Heart right ventricle (tissue), 16 donors: Measurements from ENCODE around the gene WFS1. TPM values are rescaled to one million over a fixed set of nuclear protein-coding genes. Genes with fewer than 3 reads are reported as not detected.
A peak's percentile ranks its signal among the peaks of the same experiment; 100 is the strongest.

Experiments
- ATAC-seq, 8 donors: fragments of 200-7000 bp; cut with Tn5 transposase; one replicate each; pipeline ENCODE4 v1.9.1; 2020; ENCODE audit warnings: mild to moderate bottlenecking in 8 of 8, moderate library complexity in 8 of 8, moderate number of reproducible peaks in 1 of 8
- DNase-seq, 2 donors: peaks; one replicate each; pipeline ENCODE4 v3.0.0-alpha.2; 2020
- H3K27ac ChIP-seq, 10 donors: fragments of 200-600 bp; sonication (generic) in 2 of 10; one replicate each; pipeline versions ENCODE4 v1.5.0 to v1.8.0; 2020 to 2022; ENCODE audit warnings: mild to moderate bottlenecking in 3 of 10
- H3K27me3 ChIP-seq, 7 donors: fragments of 200-600 bp; one replicate each; pipeline ENCODE4 v1.8.0; 2021 to 2022; ENCODE audit warnings: mild to moderate bottlenecking in 2 of 7
- H3K36me3 ChIP-seq, 9 donors: fragments of 200-600 bp; sonication (generic) in 1 of 9; one replicate each; pipeline versions ENCODE4 v1.5.0 to v1.8.0; 2020 to 2022; ENCODE audit warnings: mild to moderate bottlenecking in 2 of 9
- H3K4me1 ChIP-seq, 9 donors: fragments of 200-600 bp; sonication (generic) in 1 of 9; one replicate each; pipeline versions ENCODE4 v1.5.0 to v1.8.0; 2020 to 2022; ENCODE audit warnings: mild to moderate bottlenecking in 4 of 9
- H3K4me3 ChIP-seq, 10 donors: fragments of 200-600 bp; sonication (generic) in 2 of 10; one replicate each; pipeline versions ENCODE4 v1.5.0 to v1.8.0; 2020 to 2022; ENCODE audit warnings: mild to moderate bottlenecking in 7 of 10, moderate library complexity in 2 of 10
- H3K9me3 ChIP-seq, 11 donors: fragments of 200-600 bp in 10 of 11; sonication (generic) in 2 of 11; one replicate each; pipeline versions ENCODE4 v1.5.0 to v1.8.0; 2013 to 2022; ENCODE audit warnings: mild to moderate bottlenecking in 2 of 11, control low read depth in 1 of 11, moderate library complexity in 1 of 11
- WGBS, 2 donors: extraction: QIAGEN DNeasy Blood & Tissue Kit; methylation state at CpG; one replicate each; pipeline ENCODE4 v1.1.7; 2013; ENCODE audit warnings: inconsistent platforms in 1 of 2; 5-methylcytosine and 5-hydroxymethylcytosine counted together
- intact Hi-C, 10 donors: fragments of 100-400 bp; cut with DNase I; formaldehyde crosslinking; loops; one replicate each; pipeline versions ENCODE4 v1.11.1 to v1.14.2; 2022
- polyA plus RNA-seq, 2 donors: library from polyadenylated mRNA; stranded (reverse); fragments of 200-250 nt; gene quantifications; one replicate each; pipeline ENCODE4 v1.2.3, GENCODE V29; 2013
- total RNA-seq, 10 donors: library from RNA; stranded (reverse); fragmentation: NEBNext Ultra II Directional in 3 of 10; extraction: Animal tissue kit (Norgen Biotek cat#: 25700) in 3 of 10; gene quantifications; one replicate each; pipeline versions ENCODE4 v1.2.1 to v1.2.4, GENCODE V29; 2021 to 2023
- TF ChIP-seq, protein P1 (sequence below), 9 donors: fragments of 200-600 bp; sonication (generic) in 2 of 9; IDR thresholded peaks; one replicate each; pipeline versions ENCODE4 v1.5.0 to v1.8.0; 2021 to 2022; ENCODE audit warnings: antibody characterized with exemption in 9 of 9, mild to moderate bottlenecking in 5 of 9, moderate library complexity in 1 of 9
- donor health status: Arrhythmogenic right ventricular cardiomyopathy.
- donor health status: ischemic (EF 13 %, LVEDD 7.1; RV severe dilation, severe dysfunction).
- donor health status: healthy with polysubstance abuse.
- donor health status: DM: no; HTN: yes; CAD: no.
- donor health status: DM: no; HTN: no; CAD: no.
- donor health status: ischemic (EF 25% LVEDD 6.9; RV normal size, moderate dysfunction).
- donor health status: ischemic (EF 25% LVEDD 5.7; RV mildly dilated, moderate dysfunction).
- donor health status: healthy.
- donor health status: DM: yes; HTN: yes; CAD: no.
- donor health status: Ischemic cardiomyopathy.
- donor health status: ischemic (EF 35%, LVEDD 5.7; RV mildly dilated, moderate dysfunction).
- donor health status: nonischemic (EF 11% LVEDD 7.7; RV severe dilation, severe dysfunction).
- donor health status: DM: yes; HTN: yes; CAD: no.
- donor health status: PGD.
- donor health status: ischemic (EF 29% LVEDD 5.4; RV normal size, mild dysfunction).
- donor health status: nonischemic (EF 23%, LVEDD 6.1; RV moderate dilation, normal function).

WFS1 gene
- total and polyA plus RNA-seq, 12 donors, result 35.0 to 119 (median 69.4) TPM

DNA sequence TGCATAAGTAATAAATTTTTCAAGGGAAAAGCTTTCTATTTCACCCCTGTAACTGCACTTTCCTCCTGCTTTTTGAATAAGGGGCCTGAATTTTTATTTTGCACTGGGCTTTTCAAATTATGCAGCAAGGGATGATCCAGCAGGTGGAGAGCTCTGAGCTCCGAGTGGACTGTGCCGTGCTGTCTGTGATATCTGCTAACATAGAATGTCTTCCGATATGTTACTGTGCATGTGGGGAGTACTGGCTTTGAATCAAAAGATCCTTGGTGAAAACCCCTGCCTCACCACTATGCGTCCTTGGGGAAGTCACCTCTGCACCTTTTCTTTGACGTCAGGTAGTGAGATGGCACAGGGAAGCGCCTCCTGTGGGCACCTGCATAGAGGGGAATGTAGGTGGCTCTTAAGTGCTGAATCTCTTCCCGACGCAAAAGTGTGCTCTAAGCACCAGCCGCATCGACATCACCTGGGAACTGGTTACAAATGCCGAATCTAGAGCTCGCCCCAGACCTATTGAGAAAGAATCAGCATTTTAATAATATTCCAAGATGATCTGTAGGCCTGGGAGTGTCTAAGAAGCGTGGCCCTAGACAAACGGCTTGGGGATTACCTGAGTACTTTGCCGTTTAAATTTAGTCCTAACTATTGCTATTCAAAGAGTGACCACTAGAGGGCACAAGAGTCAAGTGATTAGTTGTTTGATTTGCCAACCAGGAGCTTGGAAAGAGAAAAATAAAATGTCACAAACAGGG is 19.2 kb upstream of the WFS1 start:
- ATAC-seq, result peak in 6 of 8 donors; percentile 28 to 65 (median 43)
- TF ChIP-seq, protein P1, sequence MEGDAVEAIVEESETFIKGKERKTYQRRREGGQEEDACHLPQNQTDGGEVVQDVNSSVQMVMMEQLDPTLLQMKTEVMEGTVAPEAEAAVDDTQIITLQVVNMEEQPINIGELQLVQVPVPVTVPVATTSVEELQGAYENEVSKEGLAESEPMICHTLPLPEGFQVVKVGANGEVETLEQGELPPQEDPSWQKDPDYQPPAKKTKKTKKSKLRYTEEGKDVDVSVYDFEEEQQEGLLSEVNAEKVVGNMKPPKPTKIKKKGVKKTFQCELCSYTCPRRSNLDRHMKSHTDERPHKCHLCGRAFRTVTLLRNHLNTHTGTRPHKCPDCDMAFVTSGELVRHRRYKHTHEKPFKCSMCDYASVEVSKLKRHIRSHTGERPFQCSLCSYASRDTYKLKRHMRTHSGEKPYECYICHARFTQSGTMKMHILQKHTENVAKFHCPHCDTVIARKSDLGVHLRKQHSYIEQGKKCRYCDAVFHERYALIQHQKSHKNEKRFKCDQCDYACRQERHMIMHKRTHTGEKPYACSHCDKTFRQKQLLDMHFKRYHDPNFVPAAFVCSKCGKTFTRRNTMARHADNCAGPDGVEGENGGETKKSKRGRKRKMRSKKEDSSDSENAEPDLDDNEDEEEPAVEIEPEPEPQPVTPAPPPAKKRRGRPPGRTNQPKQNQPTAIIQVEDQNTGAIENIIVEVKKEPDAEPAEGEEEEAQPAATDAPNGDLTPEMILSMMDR (IDR thresholded peaks at IDR 0.05), result peak; percentile 73 to 87 (median 83)
- intact Hi-C loops, result loop anchor here in 9 of 10 donors (1.0 to 10.0 kb wide), 7 partner anchors 76 to 297 kb away; no protein-coding TSS in a partner anchor
- Histone ChIP-seq H3K4me1 (peaks cover 0 to 7% (median 2%) of the 10 kb centered on the region in 9 donors), H3K4me3 (no peak overlapping the region), H3K9me3 (peaks cover 0 to under 1% (median 0%) of the 10 kb centered on the region in 11 donors), H3K27me3 (peaks cover 0 to 49% (median 41%) of the 10 kb centered on the region in 7 donors), H3K27ac (no peak overlapping the region), H3K36me3 (no peaks in the 10 kb centered on the region)
- WGBS, 2 donors, result 16 to 17% methylated on average over 15 of the region's 15 CpGs
- peak in 1 of 2 donors; percentile 38 for DNase-seq

DNA sequence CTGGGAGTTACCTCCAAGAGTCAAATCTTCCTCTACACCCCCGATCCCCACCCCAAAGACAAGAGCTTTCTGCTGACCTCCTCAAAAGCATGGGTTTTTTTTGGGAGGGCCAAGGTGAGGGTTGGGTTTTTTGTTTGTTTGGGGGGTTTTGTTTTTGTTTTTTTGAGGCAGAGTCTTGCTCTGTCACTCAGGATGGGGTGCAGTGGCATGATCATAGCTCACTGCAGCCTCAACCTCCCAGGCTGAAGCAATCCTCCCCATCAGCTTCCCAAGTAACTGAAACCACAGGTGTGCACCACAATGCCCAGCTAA is 18.7 kb upstream of the WFS1 start:
- TF ChIP-seq, protein P1 (IDR thresholded peaks at IDR 0.05), result no peak
- intact Hi-C loops, result loop anchor here in 9 of 10 donors (1.0 to 10.0 kb wide), 7 partner anchors 76 to 296 kb away; no protein-coding TSS in a partner anchor
- Histone ChIP-seq H3K4me1 (peaks cover 0 to 3% (median 0%) of the 10 kb centered on the region in 9 donors), H3K4me3 (no peak overlapping the region), H3K27ac (no peak overlapping the region), H3K9me3 (no peaks in the 10 kb centered on the region), H3K36me3 (no peaks in the 10 kb centered on the region), H3K27me3 (peaks cover 0 to 44% (median 35%) of the 10 kb centered on the region in 7 donors)
- ATAC-seq (no peak), DNase-seq (no peak)
- WGBS, 2 donors, result 0% methylated on average over 1 of the region's 1 CpG

DNA sequence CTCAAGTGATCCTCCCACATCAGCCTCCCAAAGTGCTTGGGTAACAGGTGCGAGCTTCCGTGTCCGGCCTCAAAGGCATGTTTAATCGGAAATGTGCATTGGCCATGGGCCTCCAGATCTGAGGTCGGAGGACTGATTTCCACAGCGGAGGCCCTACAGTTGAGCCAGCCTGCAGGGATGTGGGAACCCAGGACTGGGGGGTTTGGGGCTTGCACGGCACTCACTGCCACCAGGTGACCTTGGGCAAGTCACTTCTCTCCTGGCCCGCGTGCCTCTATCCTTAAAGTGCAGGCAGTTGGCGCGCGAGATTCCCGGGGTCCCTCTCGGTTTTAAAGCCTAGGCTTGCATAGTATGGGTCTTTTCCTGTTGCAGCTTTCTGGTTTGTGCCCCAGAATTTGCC is 18.3 kb upstream of the WFS1 start:
- Histone ChIP-seq H3K4me3 (no peak overlapping the region), H3K9me3 (no peaks in the 10 kb centered on the region), H3K27ac (no peak overlapping the region), H3K36me3 (no peaks in the 10 kb centered on the region), H3K4me1 (peaks cover 0 to 3% (median 0%) of the 10 kb centered on the region in 9 donors), H3K27me3 (peaks cover 0 to 40% (median 31%) of the 10 kb centered on the region in 7 donors)
- intact Hi-C loops, result loop anchor here in 7 of 10 donors (2.0 to 10.0 kb wide), 6 partner anchors 75 to 296 kb away; no protein-coding TSS in a partner anchor
- 93 to 95% methylated on average over 14 of the region's 14 CpGs for WGBS, 2 donors
- TF ChIP-seq, protein P1 (IDR thresholded peaks at IDR 0.05), result no peak
- DNase-seq (no peak), ATAC-seq (no peak)

DNA sequence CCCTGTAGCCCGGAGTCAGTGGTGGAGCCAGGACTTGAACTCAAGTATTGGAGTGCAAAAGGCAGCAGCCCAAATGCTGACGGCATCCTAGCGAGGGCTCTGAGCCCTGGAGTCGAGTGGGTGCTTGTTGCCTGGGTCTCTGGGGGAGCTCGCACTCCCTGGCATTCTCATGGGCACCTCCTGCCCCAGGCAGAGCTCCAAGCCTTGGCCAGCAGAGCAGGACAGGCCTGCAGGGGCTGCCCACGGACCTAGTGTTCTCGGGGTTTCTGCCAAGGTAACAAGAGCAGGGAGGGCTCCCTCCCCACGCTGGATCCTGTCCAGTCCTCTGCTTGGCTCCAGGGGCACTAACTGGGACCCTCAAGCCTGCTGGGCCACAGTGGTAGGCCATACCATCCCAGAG is 17.6 kb upstream of the WFS1 start:
- intact Hi-C loops, result loop anchor here in 5 of 10 donors (5.0 to 10.0 kb wide), 4 partner anchors 75 to 295 kb away; no protein-coding TSS in a partner anchor

More for the DNA sequence above, 17.6 kb upstream of the WFS1 start:
- H3K4me1 ChIP-seq, result peaks cover 0 to 3% (median 0%) of the 10 kb centered on the region in 9 donors
- DNase-seq (no peak), ATAC-seq (peak in 3 of 8 donors; percentile 32 to 64 (median 38))
- no peaks in the 10 kb centered on the region for H3K9me3 ChIP-seq
- WGBS, 2 donors, result 81 to 84% methylated on average over 8 of the region's 8 CpGs
- no peak overlapping the region for H3K27ac ChIP-seq
- no peaks in the 10 kb centered on the region for H3K36me3 ChIP-seq
- no peak overlapping the region for H3K4me3 ChIP-seq
- H3K27me3 ChIP-seq, result peaks cover 0 to 39% (median 27%) of the 10 kb centered on the region in 7 donors
- TF ChIP-seq, protein P1 (IDR thresholded peaks at IDR 0.05), result no peak
